Endodermal cell (in vitro differentiated cells): ENCODE measurements around the gene SMIM7. TPM values are rescaled to one million over a fixed set of nuclear protein-coding genes. Genes with fewer than 3 reads are reported as not detected.
A peak's percentile ranks its signal among the peaks of the same experiment; 100 is the strongest.

Source experiments
- DNase-seq: peaks from one replicate; pipeline ENCODE4 v3.0.0-alpha.2; 2017
- H3K27ac ChIP-seq: 2 replicates; pipeline ENCODE4 v1.5.1; 2013; ENCODE audit warnings: mild to moderate bottlenecking, low read depth, low read length, moderate library complexity
- H3K27me3 ChIP-seq: 2 replicates; pipeline ENCODE4 v1.6.1; 2013; ENCODE audit warnings: mild to moderate bottlenecking, low read length, moderate library complexity; ENCODE audit not compliant: insufficient read depth, control insufficient read depth, poor library complexity, severe bottlenecking
- H3K36me3 ChIP-seq: 2 replicates; pipeline ENCODE4 v1.7.0; 2013; ENCODE audit warnings: mild to moderate bottlenecking, low read length, moderate library complexity; ENCODE audit not compliant: control insufficient read depth, insufficient read depth
- H3K4me1 ChIP-seq: one replicate; pipeline ENCODE4 v1.7.0; 2013; ENCODE audit warnings: low read length; ENCODE audit not compliant: control insufficient read depth, insufficient read depth
- H3K4me3 ChIP-seq: 2 replicates; pipeline ENCODE4 v1.5.1; 2013; ENCODE audit warnings: mild to moderate bottlenecking, low read length, moderate library complexity
- H3K9ac ChIP-seq: 2 replicates; pipeline ENCODE4 v1.6.1; 2013; ENCODE audit warnings: mild to moderate bottlenecking, low read length, moderate library complexity; ENCODE audit not compliant: poor library complexity, severe bottlenecking; ENCODE audit errors: extremely low read depth
- H3K9me3 ChIP-seq: 2 replicates; pipeline ENCODE4 v1.6.1; 2013; ENCODE audit warnings: mild to moderate bottlenecking, low read length, moderate library complexity; ENCODE audit not compliant: control insufficient read depth
- H3K27ac Mint-ChIP-seq: 2 replicates; pipeline ENCODE4 v1.8.0; 2020; ENCODE audit warnings: mixed read lengths
- H3K27me3 Mint-ChIP-seq: 2 replicates; pipeline ENCODE4 v1.8.0; 2021; ENCODE audit warnings: mild to moderate bottlenecking, mixed read lengths; ENCODE audit not compliant: insufficient read depth
- H3K36me3 Mint-ChIP-seq: 2 replicates; pipeline ENCODE4 v1.8.0; 2020; ENCODE audit warnings: low read depth, mixed read lengths
- H3K4me1 Mint-ChIP-seq: 2 replicates; pipeline ENCODE4 v1.8.0; 2020; ENCODE audit warnings: mixed read lengths
- H3K4me3 Mint-ChIP-seq: 2 replicates; pipeline ENCODE4 v1.8.0; 2020; ENCODE audit warnings: mild to moderate bottlenecking, moderate library complexity, mixed read lengths
- H3K9me3 Mint-ChIP-seq: 2 replicates; pipeline ENCODE4 v1.8.0; 2020; ENCODE audit warnings: mild to moderate bottlenecking, mixed read lengths
- WGBS, 2 experiments: methylation state at CpG; one replicate each; pipeline versions ENCODE4 v1.1.5 to v1.1.7; 2013; ENCODE audit warnings: missing lambda C conversion rate in 2 of 2, mixed read lengths in 1 of 2; ENCODE audit not compliant: insufficient coverage in 1 of 2, insufficient read length in 1 of 2; 5-methylcytosine and 5-hydroxymethylcytosine counted together
- total RNA-seq, 2 donors: library from RNA; stranded (reverse); fragmentation: NEBNext Ultra II Directional in 1 of 2; extraction: Animal tissue kit (Norgen Biotek cat#: 25700) in 1 of 2; gene quantifications; 2 replicates in 1 of 2; 3 replicates in 1 of 2; pipeline ENCODE4 v1.2.1, GENCODE V29; 2021
- TF ChIP-seq, protein P1 (sequence below): fragments of 200-600 bp; sonication (generic); conservative IDR thresholded peaks from 2 replicates; pipeline ENCODE4 v1.5.0; 2021; ENCODE audit warnings: antibody characterized with exemption, mild to moderate bottlenecking

SMIM7 gene
- total RNA-seq, 2 donors from 2014 or later = 57.6 to 91.4 TPM

GRCh38 chr19:16620584-16620983 lies 39.4 kb downstream of the SMIM7 start:
- Histone ChIP-seq H3K36me3 (peaks cover 21% of the 10 kb centered on the region), H3K9ac (no peak overlapping the region), H3K4me3 (no peak overlapping the region), H3K9me3 (no peaks in the 10 kb centered on the region), H3K4me1 (no peaks in the 10 kb centered on the region), H3K27me3 (no peaks in the 10 kb centered on the region), H3K27ac (no peak overlapping the region)
- TF ChIP-seq, protein P1, sequence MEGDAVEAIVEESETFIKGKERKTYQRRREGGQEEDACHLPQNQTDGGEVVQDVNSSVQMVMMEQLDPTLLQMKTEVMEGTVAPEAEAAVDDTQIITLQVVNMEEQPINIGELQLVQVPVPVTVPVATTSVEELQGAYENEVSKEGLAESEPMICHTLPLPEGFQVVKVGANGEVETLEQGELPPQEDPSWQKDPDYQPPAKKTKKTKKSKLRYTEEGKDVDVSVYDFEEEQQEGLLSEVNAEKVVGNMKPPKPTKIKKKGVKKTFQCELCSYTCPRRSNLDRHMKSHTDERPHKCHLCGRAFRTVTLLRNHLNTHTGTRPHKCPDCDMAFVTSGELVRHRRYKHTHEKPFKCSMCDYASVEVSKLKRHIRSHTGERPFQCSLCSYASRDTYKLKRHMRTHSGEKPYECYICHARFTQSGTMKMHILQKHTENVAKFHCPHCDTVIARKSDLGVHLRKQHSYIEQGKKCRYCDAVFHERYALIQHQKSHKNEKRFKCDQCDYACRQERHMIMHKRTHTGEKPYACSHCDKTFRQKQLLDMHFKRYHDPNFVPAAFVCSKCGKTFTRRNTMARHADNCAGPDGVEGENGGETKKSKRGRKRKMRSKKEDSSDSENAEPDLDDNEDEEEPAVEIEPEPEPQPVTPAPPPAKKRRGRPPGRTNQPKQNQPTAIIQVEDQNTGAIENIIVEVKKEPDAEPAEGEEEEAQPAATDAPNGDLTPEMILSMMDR = no peak
- peak overlapping the region; percentile 64 for H3K27ac Mint-ChIP-seq
- 86 to 95% methylated on average over 1 to 3 of the region's 3 CpGs for WGBS, 2 experiments
- no peaks in the 10 kb centered on the region for H3K9me3 Mint-ChIP-seq
- DNase-seq = no peak
- H3K27me3 Mint-ChIP-seq = no peaks in the 10 kb centered on the region
- peaks cover 6% of the 10 kb centered on the region for H3K36me3 Mint-ChIP-seq
- peaks cover 35% of the 10 kb centered on the region for H3K4me1 Mint-ChIP-seq
- no peak overlapping the region for H3K4me3 Mint-ChIP-seq

DNA sequence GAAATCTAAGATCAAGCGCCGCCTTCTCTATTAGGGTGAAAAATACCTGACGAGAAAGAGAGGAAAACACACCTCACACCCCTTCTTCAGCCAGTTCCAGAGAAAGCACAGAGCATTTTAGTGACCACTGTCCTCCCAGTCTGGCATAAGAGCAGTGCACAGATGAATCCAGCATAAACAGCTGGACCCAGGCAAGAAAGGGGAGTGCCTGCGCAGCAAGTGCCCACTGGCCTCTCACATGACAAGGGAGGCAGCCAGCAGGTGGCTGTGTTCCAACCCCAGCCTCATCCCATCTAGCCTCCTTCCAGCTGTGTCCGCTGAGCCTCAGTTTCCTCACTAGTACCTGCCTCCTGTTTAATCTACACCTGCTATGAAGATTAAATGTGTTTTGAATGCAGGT lies 39.9 kb downstream of the SMIM7 start:
- Mint-ChIP-seq H3K9me3 (no peaks in the 10 kb centered on the region), H3K4me1 (peaks cover 31% of the 10 kb centered on the region), H3K27me3 (no peaks in the 10 kb centered on the region), H3K27ac (no peak overlapping the region), H3K36me3 (peaks cover 6% of the 10 kb centered on the region), H3K4me3 (no peak overlapping the region)
- Histone ChIP-seq H3K4me1 (no peaks in the 10 kb centered on the region), H3K36me3 (peaks cover 16% of the 10 kb centered on the region), H3K9ac (no peak overlapping the region), H3K27ac (no peak overlapping the region), H3K27me3 (no peaks in the 10 kb centered on the region), H3K9me3 (no peaks in the 10 kb centered on the region), H3K4me3 (no peak overlapping the region)
- TF ChIP-seq, protein P1 = no peak
- 95 to 100% methylated on average over 1 to 5 of the region's 5 CpGs for WGBS, 2 experiments
- DNase-seq = no peak

DNA sequence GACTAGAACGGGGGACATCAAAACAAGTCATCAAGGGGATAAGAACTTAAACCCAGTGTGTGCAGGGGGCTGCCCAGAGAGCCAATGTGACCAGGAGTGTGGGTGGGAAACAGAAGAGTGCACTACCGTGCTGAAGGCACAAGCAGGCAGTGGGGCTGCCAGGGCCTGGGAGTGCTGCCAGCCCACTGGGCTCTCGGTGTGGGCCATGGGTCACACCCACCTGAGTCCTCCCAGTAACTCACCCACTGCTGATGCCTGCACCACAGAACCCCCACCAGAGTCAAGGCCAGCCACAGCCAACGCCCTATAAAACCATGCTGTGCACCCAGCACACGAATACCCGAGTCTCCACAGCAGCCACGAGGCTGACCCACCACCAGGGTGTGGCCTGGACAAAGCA lies 40.5 kb downstream of the SMIM7 start:
- Mint-ChIP-seq H3K4me3 (no peak overlapping the region), H3K27ac (peak overlapping the region; percentile 58), H3K36me3 (peaks cover 6% of the 10 kb centered on the region), H3K4me1 (peaks cover 30% of the 10 kb centered on the region), H3K27me3 (no peaks in the 10 kb centered on the region), H3K9me3 (no peaks in the 10 kb centered on the region)
- 93 to 96% methylated on average over 3 to 7 of the region's 7 CpGs for WGBS, 2 experiments
- Histone ChIP-seq H3K27ac (no peak overlapping the region), H3K9me3 (no peaks in the 10 kb centered on the region), H3K9ac (no peak overlapping the region), H3K4me1 (no peaks in the 10 kb centered on the region), H3K27me3 (no peaks in the 10 kb centered on the region), H3K36me3 (peaks cover 10% of the 10 kb centered on the region), H3K4me3 (no peak overlapping the region)
- no peak for DNase-seq
- TF ChIP-seq, protein P1 = no peak
